A673 (cell line): ENCODE data around the gene ZNF77.
"Not testable (repeated sequence)": the region's sequence is repeated elsewhere in the genome, so short reads cannot be mapped to it uniquely, and the experiment has no call there.

Source experiments
- EZH2 ChIP-seq: fragments of 200-600 bp; sonication (generic); IDR thresholded peaks from 2 replicates; pipeline ENCODE4 v1.6.1; 2017; ENCODE audit warnings: borderline replicate concordance, low read depth, mild to moderate bottlenecking, mixed read lengths, antibody characterized with exemption, low read length; ENCODE audit not compliant: poor library complexity, severe bottlenecking
- TF ChIP-seq, protein P1 (sequence below): fragments of 300-800, 200-600 bp; sonication (generic); conservative IDR thresholded peaks from 2 replicates; pipeline ENCODE4 v1.5.1; 2017; ENCODE audit warnings: low read depth, mild to moderate bottlenecking, antibody characterized with exemption, low read length, moderate library complexity, mixed read lengths

DNA sequence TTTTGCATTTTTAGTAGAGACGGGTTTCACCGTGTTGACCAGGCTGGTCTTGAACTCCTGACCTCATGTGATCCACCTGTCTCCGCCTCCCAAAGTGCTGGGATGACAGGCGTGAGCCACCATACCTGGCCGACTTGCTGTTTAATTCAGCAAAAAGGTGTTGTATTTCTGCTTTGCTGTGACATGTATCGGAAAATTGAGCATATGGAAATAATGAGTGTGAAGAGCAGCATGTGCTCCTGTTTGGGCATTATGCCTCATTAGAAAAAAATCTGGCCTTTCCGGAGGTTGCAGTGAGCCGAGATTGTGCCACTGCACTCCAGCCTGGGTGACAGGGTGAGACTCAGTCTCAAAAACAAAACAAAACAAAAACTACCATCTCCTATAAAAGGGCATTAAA is 54.2 kb downstream of the ZNF77 start:
- TF ChIP-seq, protein P1, sequence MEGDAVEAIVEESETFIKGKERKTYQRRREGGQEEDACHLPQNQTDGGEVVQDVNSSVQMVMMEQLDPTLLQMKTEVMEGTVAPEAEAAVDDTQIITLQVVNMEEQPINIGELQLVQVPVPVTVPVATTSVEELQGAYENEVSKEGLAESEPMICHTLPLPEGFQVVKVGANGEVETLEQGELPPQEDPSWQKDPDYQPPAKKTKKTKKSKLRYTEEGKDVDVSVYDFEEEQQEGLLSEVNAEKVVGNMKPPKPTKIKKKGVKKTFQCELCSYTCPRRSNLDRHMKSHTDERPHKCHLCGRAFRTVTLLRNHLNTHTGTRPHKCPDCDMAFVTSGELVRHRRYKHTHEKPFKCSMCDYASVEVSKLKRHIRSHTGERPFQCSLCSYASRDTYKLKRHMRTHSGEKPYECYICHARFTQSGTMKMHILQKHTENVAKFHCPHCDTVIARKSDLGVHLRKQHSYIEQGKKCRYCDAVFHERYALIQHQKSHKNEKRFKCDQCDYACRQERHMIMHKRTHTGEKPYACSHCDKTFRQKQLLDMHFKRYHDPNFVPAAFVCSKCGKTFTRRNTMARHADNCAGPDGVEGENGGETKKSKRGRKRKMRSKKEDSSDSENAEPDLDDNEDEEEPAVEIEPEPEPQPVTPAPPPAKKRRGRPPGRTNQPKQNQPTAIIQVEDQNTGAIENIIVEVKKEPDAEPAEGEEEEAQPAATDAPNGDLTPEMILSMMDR: not testable (repeated sequence)
- not testable (repeated sequence) for TF ChIP-seq EZH2
